HEK293T (cell line): ENCODE measurements around the gene TTC9B.

Source experiments
- CTCF ChIA-PET: fragments of 350-600 bp; formaldehyde crosslinking; extraction: SDS; loops from one replicate; lab custom pipeline; 2021; ENCODE audit warnings: antibody characterized with exemption, inconsistent platforms; lab: Yijun Ruan, JAX
- POLR2A ChIA-PET: fragments of 350-600 bp; formaldehyde crosslinking; extraction: SDS; loops from one replicate; lab custom pipeline; 2020; ENCODE audit warnings: antibody characterized with exemption, inconsistent platforms; lab: Yijun Ruan, JAX
- DNase-seq: peaks from one replicate; pipeline ENCODE4 v3.0.0; 2012; ENCODE audit warnings: mixed read lengths; ENCODE audit errors: extremely low spot score
- ARNT ChIP-seq: fragments of 450-650 bp; IDR thresholded peaks from 2 replicates; pipeline ENCODE4 v1.6.1; 2017; ENCODE audit warnings: mild to moderate bottlenecking
- BHLHE40 ChIP-seq: fragments of 450-650 bp; IDR thresholded peaks from 2 replicates; pipeline ENCODE4 v1.6.1; 2016; ENCODE audit warnings: mild to moderate bottlenecking, moderate library complexity, borderline replicate concordance
- ELF4 ChIP-seq: fragments of 450-650 bp; IDR thresholded peaks from 2 replicates; pipeline ENCODE4 v1.6.1; 2017; ENCODE audit warnings: antibody characterized with exemption
- FOXA1 ChIP-seq: fragments of 450-650 bp; IDR thresholded peaks from 2 replicates; pipeline ENCODE4 v1.6.1; 2016; ENCODE audit warnings: mild to moderate bottlenecking
- FOXK2 ChIP-seq: fragments of 450-650 bp; IDR thresholded peaks from 2 replicates; pipeline ENCODE4 v1.6.1; 2016; ENCODE audit warnings: mild to moderate bottlenecking
- FOXM1 ChIP-seq: fragments of 450-650 bp; IDR thresholded peaks from 2 replicates; pipeline ENCODE4 v1.6.1; 2017; ENCODE audit warnings: mild to moderate bottlenecking, borderline replicate concordance
- HDGF ChIP-seq: fragments of 450-650 bp; IDR thresholded peaks from 2 replicates; pipeline ENCODE4 v1.6.1; 2017; ENCODE audit warnings: antibody characterized with exemption, borderline replicate concordance
- LEF1 ChIP-seq: fragments of 450-650 bp; IDR thresholded peaks from 2 replicates; pipeline ENCODE4 v1.6.1; 2017; ENCODE audit warnings: mild to moderate bottlenecking, borderline replicate concordance
- NFRKB ChIP-seq: fragments of 450-650 bp; IDR thresholded peaks from 2 replicates; pipeline ENCODE4 v1.6.1; 2016; ENCODE audit warnings: mild to moderate bottlenecking, moderate library complexity
- SP1 ChIP-seq: fragments of 450-650 bp; IDR thresholded peaks from 2 replicates; pipeline ENCODE4 v1.6.1; 2017
- SUZ12 ChIP-seq: fragments of 450-650 bp; IDR thresholded peaks from 2 replicates; pipeline ENCODE4 v1.6.1; 2016; ENCODE audit warnings: mild to moderate bottlenecking
- TARDBP ChIP-seq: fragments of 450-650 bp; IDR thresholded peaks from 2 replicates; pipeline ENCODE4 v1.6.1; 2016
- ZNF384 ChIP-seq: fragments of 450-650 bp; IDR thresholded peaks from 2 replicates; pipeline ENCODE4 v1.6.1; 2016
- TF ChIP-seq, protein P1 (sequence below): fragments of 450-650 bp; IDR thresholded peaks from 2 replicates; pipeline ENCODE4 v1.6.1; 2016

The TTC9B gene

DNA sequence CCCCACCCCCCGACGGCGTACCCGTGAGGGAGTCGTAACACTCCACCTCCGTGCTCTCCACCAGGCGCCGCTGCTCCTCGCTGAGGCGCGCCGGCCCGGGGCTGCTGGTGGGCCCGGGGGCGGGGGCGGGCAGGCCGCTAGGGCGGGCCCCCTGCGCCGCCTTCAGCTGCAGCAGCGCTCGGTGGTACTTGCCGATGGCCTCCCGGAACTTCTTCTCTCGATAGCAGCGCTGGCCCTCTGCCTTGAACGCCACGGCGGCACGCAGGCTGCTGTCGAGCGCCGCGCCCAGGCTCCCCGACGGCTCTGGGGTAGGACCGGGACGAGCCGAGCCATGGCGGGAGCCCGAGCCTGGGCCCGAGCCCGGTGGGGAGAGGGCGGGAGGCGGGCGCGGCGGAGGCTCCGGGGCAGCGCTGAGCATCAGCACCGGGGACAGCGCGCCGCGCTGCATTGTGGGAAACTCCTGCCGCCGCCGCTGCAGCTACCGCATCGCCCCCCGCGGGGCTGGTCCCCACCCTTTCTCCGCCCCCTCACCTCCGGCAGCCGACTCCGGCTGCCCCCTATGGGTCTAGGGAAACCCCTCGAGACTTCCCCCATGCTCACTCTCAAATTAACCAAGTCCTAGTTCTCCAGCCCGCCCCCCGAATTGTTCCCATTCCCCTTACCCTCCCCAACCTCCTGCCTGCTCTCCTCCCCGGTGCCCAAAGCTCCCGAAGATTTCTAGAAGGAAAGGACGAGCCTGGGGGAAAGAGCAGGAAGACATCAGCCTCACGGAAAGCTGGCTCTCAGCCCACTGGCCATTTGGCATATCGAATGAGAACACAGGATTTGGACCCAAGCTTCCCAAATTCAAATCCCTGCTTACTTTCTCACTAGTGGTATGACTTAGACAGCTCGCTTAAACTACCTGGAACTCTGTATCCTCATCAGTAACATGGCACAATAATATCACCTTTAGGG is at the start of gene TTC9B:
Gene TTC9B (minus strand): TSS at position 451 of the 957 bp plus-strand sequence. CDS start 3 bp downstream, at position 448.
- peak; percentile 51 for DNase-seq
- CTCF ChIA-PET: interaction anchor here (0.8 kb wide), 1 partner anchor 389 kb away, joined by 3 read pairs; no protein-coding TSS in a partner anchor
- POLR2A ChIA-PET: no interaction called here
- TF ChIP-seq TARDBP (no peak), FOXK2 (no peak), ELF4 (no peak), FOXM1 (no peak), SP1 (no peak), HDGF (no peak), BHLHE40 (no peak)
- TF ChIP-seq, protein P1, sequence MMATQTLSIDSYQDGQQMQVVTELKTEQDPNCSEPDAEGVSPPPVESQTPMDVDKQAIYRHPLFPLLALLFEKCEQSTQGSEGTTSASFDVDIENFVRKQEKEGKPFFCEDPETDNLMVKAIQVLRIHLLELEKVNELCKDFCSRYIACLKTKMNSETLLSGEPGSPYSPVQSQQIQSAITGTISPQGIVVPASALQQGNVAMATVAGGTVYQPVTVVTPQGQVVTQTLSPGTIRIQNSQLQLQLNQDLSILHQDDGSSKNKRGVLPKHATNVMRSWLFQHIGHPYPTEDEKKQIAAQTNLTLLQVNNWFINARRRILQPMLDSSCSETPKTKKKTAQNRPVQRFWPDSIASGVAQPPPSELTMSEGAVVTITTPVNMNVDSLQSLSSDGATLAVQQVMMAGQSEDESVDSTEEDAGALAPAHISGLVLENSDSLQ: no peak

DNA sequence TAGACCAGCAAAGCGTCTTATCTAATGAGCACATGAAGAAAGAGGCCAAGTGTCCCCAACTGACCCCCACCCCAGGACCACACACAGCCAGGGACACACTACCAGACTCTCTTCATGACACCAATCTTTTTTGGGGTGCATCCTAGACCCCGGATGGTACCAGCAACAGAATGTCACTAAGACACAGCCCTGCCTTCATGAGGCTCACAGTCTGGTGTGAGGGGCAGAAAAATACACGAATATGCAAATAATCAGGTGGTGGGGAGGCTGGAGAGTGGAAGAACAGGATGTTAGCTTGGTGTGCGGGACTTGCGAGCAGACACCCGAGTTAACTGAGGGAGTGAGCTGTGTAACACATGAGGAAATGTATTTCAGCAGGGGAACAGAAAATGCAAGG is 49.4 kb upstream of the TTC9B start:
- no peak for DNase-seq
- TF ChIP-seq, protein P1: no peak
- TF ChIP-seq FOXM1: no peak
- ChIA-PET CTCF (no interaction called here), POLR2A (no interaction called here)

DNA sequence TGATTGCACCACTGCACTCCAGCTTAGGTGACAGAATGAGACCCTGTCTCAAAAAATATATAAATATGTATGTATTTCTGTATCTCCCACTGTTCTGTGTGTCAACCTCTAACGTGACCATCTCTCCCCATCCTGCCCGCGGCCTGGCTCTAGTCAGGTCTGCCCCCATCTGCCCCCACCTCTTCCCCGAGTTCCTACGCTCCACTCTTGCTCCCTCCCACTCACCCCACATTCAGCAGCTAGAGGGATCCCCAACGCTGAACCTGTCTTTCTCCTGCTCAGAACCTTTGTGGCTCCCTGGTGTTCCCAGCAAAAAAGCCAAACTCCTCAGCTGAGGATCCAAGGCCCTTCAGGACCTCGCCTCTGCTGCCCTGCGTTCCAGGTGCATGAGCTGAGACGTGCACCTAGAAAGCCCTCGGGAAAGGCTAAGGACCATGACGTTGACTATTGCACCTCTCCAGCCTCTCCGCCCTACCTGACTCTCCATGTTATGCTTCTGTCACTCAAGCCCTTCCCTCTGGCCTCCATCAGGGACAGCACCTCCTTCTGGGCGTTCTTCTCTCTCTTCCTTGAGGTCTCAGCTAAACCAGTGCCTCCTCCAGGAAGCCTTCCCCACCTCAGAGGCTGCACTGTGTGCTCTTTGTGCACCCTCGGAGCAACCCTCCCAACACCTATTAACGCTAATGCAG is 48.9 kb upstream of the TTC9B start:
- DNase-seq: no peak
- TF ChIP-seq, protein P1: peak; percentile 45; the same call in 1 of the 2 replicates
- TF ChIP-seq SUZ12: no peak
- ChIA-PET POLR2A (no interaction called here), CTCF (interaction anchor here (0.6 kb wide), 1 partner anchor 476 kb away, joined by 4 read pairs; no protein-coding TSS in a partner anchor)

DNA sequence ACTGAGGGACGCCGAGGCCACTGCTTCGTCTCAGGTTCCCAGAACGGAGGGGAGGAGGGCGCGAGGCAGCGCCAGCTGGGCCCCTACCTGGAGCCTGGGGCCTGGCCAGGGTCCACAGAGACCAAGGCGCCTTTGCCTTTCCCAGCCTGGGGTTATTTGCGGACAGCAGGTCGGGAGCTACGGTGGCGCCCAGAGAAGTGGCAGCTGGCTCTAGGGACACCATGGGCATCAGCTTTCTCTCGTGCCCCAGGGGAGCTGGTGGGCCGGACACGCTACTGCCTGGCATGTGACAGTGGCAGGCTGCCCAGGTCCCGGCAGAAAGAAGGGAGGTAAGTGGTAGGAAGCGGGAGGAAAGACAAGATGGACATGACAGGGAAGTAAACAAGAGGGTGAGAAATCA is 47.9 kb upstream of the TTC9B start:
- ChIA-PET POLR2A (no interaction called here), CTCF (interaction anchor here (0.6 kb wide), 1 partner anchor 475 kb away, joined by 4 read pairs; no protein-coding TSS in a partner anchor)
- TF ChIP-seq ELF4 (no peak), FOXK2 (no peak), BHLHE40 (no peak), FOXA1 (no peak), NFRKB (no peak), LEF1 (no peak), SUZ12 (no peak), TARDBP (no peak), ARNT (no peak), HDGF (no peak), ZNF384 (no peak)
- DNase-seq: no peak

GRCh38 chr19:40265763-40266099 is 47.5 kb upstream of the TTC9B start:
- POLR2A ChIA-PET: no interaction called here
- no peak for DNase-seq
- no peak for TF ChIP-seq HDGF
- TF ChIP-seq, protein P1: no peak
- CTCF ChIA-PET: no interaction called here

- DNase-seq: no peak
- TF ChIP-seq ELF4: no peak
- TF ChIP-seq, protein P1: no peak
- no peak for TF ChIP-seq SUZ12
- no peak for TF ChIP-seq ARNT
- TF ChIP-seq ZNF384: no peak
- no peak for TF ChIP-seq SP1
- no peak for TF ChIP-seq HDGF
- ChIA-PET CTCF (no interaction called here), POLR2A (no interaction called here)
Measured at GRCh38 chr19:40265055-40265762, 47.0 kb upstream of the TTC9B start.
